K562 (cell line): Measurements from ENCODE around the gene HOXD12.

Experiments used
- CBX1 ChIP-seq: sonication (generic); IDR thresholded peaks from 2 replicates; pipeline ENCODE4 v1.6.1; 2016; ENCODE audit warnings: antibody characterized with exemption, low read depth, mild to moderate bottlenecking
- CTCF ChIP-seq, 3 experiments: IDR thresholded peaks in 2 of 3; conservative IDR thresholded peaks in 1 of 3; 2 replicates each; pipeline ENCODE4 v1.5.1; 2011 to 2012; ENCODE audit warnings: low read length in 3 of 3, mild to moderate bottlenecking in 3 of 3, control low read depth in 2 of 3, improper control_type of control experiment in 1 of 3, inconsistent platforms in 1 of 3, low read depth in 1 of 3, mixed read lengths in 1 of 3, moderate library complexity in 1 of 3; ENCODE audit not compliant: insufficient read depth in 2 of 3
- HDAC1 ChIP-seq, 2 experiments: fragments of 450-650 bp; IDR thresholded peaks; 2 replicates each; pipeline ENCODE4 v1.6.1; 2016 to 2017; ENCODE audit warnings: inconsistent platforms in 1 of 2, mild to moderate bottlenecking in 1 of 2, moderate library complexity in 1 of 2
- JUND ChIP-seq, 2 experiments: IDR thresholded peaks; 2 replicates in 1 of 2; 3 replicates in 1 of 2; pipeline ENCODE4 v1.6.1; 2011; ENCODE audit warnings: borderline replicate concordance in 2 of 2, low read depth in 2 of 2, low read length in 2 of 2, improper control_type of control experiment in 1 of 2, missing biosample characterization in 1 of 2, missing genetic modification characterization in 1 of 2, missing genetic modification reagents in 1 of 2
- KDM1A ChIP-seq, 2 experiments: fragments of 450-650 bp; IDR thresholded peaks; 2 replicates each; pipeline ENCODE4 v1.6.1; 2016; ENCODE audit warnings: mild to moderate bottlenecking in 2 of 2
- L3MBTL2 ChIP-seq: fragments of 450-650 bp; IDR thresholded peaks from 2 replicates; pipeline ENCODE4 v1.6.1; 2016; ENCODE audit warnings: mild to moderate bottlenecking, moderate library complexity
- MAX ChIP-seq: sonication (generic); formaldehyde crosslinking; IDR thresholded peaks from 2 replicates; pipeline ENCODE4 v1.9.0; 2022; ENCODE audit warnings: mild to moderate bottlenecking, missing genetic modification reagents
- MXI1 ChIP-seq: IDR thresholded peaks from 2 replicates; pipeline ENCODE4 v1.6.1; 2011; ENCODE audit warnings: low read depth, mild to moderate bottlenecking, improper control_type of control experiment, low read length
- POLR2A ChIP-seq: fragments of 450-650 bp; conservative IDR thresholded peaks from 2 replicates; pipeline ENCODE4 v1.6.1; 2016
- TAF7 ChIP-seq: fragments of 450-650 bp; IDR thresholded peaks from 2 replicates; pipeline ENCODE4 v1.6.1; 2016; ENCODE audit warnings: missing genetic modification characterization, missing compliant biosample characterization
- ZBED1 ChIP-seq: IDR thresholded peaks from 2 replicates; pipeline ENCODE4 v1.6.1; 2014

GRCh38 chr2:176130957-176131847, 31.6 kb downstream of the HOXD12 start:
- TF ChIP-seq MXI1 (no peak), POLR2A (no peak), CBX1 (no peak), TAF7 (no peak), JUND (IDR thresholded peaks at IDR 0.05; ENCODE audit: borderline replicate concordance, low read depth, low read length) (no peak), JUND (tag; IDR thresholded peaks at IDR 0.05; ENCODE audit: borderline replicate concordance, low read depth, low read length) (no peak), ZBED1 (no peak), L3MBTL2 (no peak), MAX (CRISPR knock-in tag) (no peak), HDAC1 (IDR thresholded peaks at IDR 0.05) (no peak), CTCF (IDR thresholded peaks at IDR 0.05 in 2 of 3, conservative IDR thresholded peaks at IDR 0.05 in 1 of 3; ENCODE audit: insufficient read depth in 2 of 3, low read depth in 1 of 3, low read length in 3 of 3) (no peak), KDM1A (IDR thresholded peaks at IDR 0.05) (no peak)
